Naive thymus-derived CD4-positive, alpha-beta T cell (primary cell): ENCODE results near the gene F3. TPM values are rescaled to one million over a fixed set of nuclear protein-coding genes. Genes with fewer than 3 reads are reported as not detected.
A peak's percentile ranks its signal among the peaks of the same experiment; 100 is the strongest.
"Not testable (repeated sequence)": the region's sequence is repeated elsewhere in the genome, so short reads cannot be mapped to it uniquely, and the experiment has no call there.

Experiments
- ATAC-seq: fragments of 150-1000 bp; cut with Tn5 transposase; 2 replicates; pipeline ENCODE4 v1.10.0; 2021; ENCODE audit warnings: mild to moderate bottlenecking, moderate library complexity
- CTCF ChIA-PET: fragments of 350-600 bp; sonication (Branson Sonifier 250); formaldehyde crosslinking; loops from one replicate; lab custom pipeline; 2021; ENCODE audit warnings: antibody characterized with exemption; lab: Charles Lee
- POLR2A ChIA-PET: fragments of 350-600 bp; sonication (Branson Sonifier 250); formaldehyde crosslinking; loops from one replicate; lab custom pipeline; 2021; ENCODE audit warnings: antibody characterized with exemption, inconsistent platforms; lab: Charles Lee
- DNase-seq, 9 donors: peaks; one replicate each; pipeline versions ENCODE4 v3.0.0 to v3.0.0-alpha.2; 2020 to 2022; ENCODE audit warnings: mixed read lengths in 1 of 9
- H3K27ac ChIP-seq: one replicate; pipeline ENCODE4 v1.7.0; 2013; ENCODE audit warnings: mild to moderate bottlenecking, low read depth, low read length, moderate library complexity
- H3K27me3 ChIP-seq, 2 donors: one replicate each; pipeline ENCODE4 v1.7.0; 2013; ENCODE audit warnings: low read length in 2 of 2, mild to moderate bottlenecking in 2 of 2, moderate library complexity in 2 of 2; ENCODE audit not compliant: control insufficient read depth in 2 of 2, insufficient read depth in 2 of 2
- H3K36me3 ChIP-seq, 3 experiments: 1 replicate in 2 of 3; 2 replicates in 1 of 3; pipeline ENCODE4 v1.7.0; 2013; ENCODE audit warnings: low read length in 3 of 3, mild to moderate bottlenecking in 3 of 3, moderate library complexity in 1 of 3; ENCODE audit not compliant: insufficient read depth in 3 of 3, control insufficient read depth in 2 of 3
- H3K4me1 ChIP-seq, 2 donors: one replicate each; pipeline ENCODE4 v1.7.0; 2013; ENCODE audit warnings: low read length in 2 of 2, mild to moderate bottlenecking in 2 of 2, moderate library complexity in 1 of 2; ENCODE audit not compliant: control insufficient read depth in 2 of 2, insufficient read depth in 2 of 2
- H3K4me3 ChIP-seq: 2 replicates; pipeline ENCODE4 v1.7.0; 2013; ENCODE audit warnings: mild to moderate bottlenecking, low read length
- H3K9me3 ChIP-seq, 3 experiments: 1 replicate in 2 of 3; 2 replicates in 1 of 3; pipeline ENCODE4 v1.7.0; 2013; ENCODE audit warnings: low read length in 3 of 3; ENCODE audit not compliant: control insufficient read depth in 2 of 3
- H3K27ac Mint-ChIP-seq, 9 donors: one replicate each; pipeline ENCODE4 v1.8.0; 2020 to 2022; ENCODE audit warnings: mixed read lengths in 9 of 9, mild to moderate bottlenecking in 8 of 9, moderate library complexity in 5 of 9, inconsistent platforms in 2 of 9
- H3K27me3 Mint-ChIP-seq, 5 donors: one replicate each; pipeline ENCODE4 v1.8.0; 2021 to 2022; ENCODE audit warnings: mixed read lengths in 5 of 5, mild to moderate bottlenecking in 1 of 5
- H3K36me3 Mint-ChIP-seq, 5 donors: one replicate each; pipeline ENCODE4 v1.8.0; 2020 to 2022; ENCODE audit warnings: mixed read lengths in 5 of 5, mild to moderate bottlenecking in 3 of 5, inconsistent platforms in 1 of 5
- H3K4me1 Mint-ChIP-seq, 7 donors: one replicate each; pipeline ENCODE4 v1.8.0; 2020 to 2022; ENCODE audit warnings: mixed read lengths in 7 of 7, mild to moderate bottlenecking in 3 of 7, inconsistent platforms in 1 of 7
- H3K4me3 Mint-ChIP-seq, 10 donors: one replicate each; pipeline ENCODE4 v1.8.0; 2020 to 2022; ENCODE audit warnings: mild to moderate bottlenecking in 10 of 10, mixed read lengths in 10 of 10, moderate library complexity in 6 of 10, inconsistent platforms in 2 of 10
- H3K9me3 Mint-ChIP-seq, 11 donors: one replicate each; pipeline ENCODE4 v1.8.0; 2020 to 2022; ENCODE audit warnings: mixed read lengths in 11 of 11, mild to moderate bottlenecking in 4 of 11, inconsistent platforms in 1 of 11, moderate library complexity in 1 of 11
- intact Hi-C, 2 donors: fragments of 100-400 bp; cut with micrococcal nuclease; formaldehyde crosslinking; loops; one replicate each; pipeline ENCODE4 v1.15.1; 2023
- polyA plus RNA-seq, 2 donors: library from polyadenylated mRNA; unstranded; fragments of 300-500 nt; fragmentation: Illumina TruSeq; gene quantifications; one replicate each; pipeline ENCODE4 v1.2.3, GENCODE V29; 2021
- total RNA-seq, 6 experiments: library from RNA in 5 of 6; stranded (reverse) in 5 of 6; gene quantifications; 1 replicate in 5 of 6; 2 replicates in 1 of 6; pipeline ENCODE4 v1.2.3 and lab custom pipeline; 2021 to 2026

F3 gene
- total and polyA plus RNA-seq, 7 experiments from 2014 or later: 0.69 to 1.7 TPM; not detected in 5

DNA sequence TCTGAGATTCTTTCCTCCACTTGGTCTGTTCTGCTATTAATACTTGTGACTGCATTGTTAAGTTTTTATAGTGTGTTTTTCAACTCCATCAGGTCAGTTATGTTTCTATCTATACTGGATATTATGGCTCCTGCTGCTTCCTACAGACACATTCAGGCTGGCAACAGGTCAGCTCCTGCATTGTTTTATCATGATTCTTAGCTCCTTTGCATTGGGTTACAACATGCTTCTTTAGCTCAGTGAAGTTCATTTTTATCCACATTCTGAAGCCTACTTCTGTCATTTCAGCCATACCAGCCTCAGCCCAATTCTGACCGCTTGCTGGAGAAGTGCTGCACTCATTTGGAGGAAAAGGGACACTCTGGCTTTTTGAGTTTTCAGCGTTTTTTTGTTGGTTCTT, 37.3 kb upstream of the F3 start:
- no peaks in the 10 kb centered on the region for H3K27me3 ChIP-seq
- Mint-ChIP-seq H3K4me3 (no peak overlapping the region), H3K4me1 (no peaks in the 10 kb centered on the region), H3K27me3 (peaks cover 2 to 38% (median 20%) of the 10 kb centered on the region in 5 donors), H3K36me3 (peaks cover 0 to 4% (median 0%) of the 10 kb centered on the region in 5 donors), H3K27ac (peak overlapping the region in 1 of 9 donors; percentile 76), H3K9me3 (peaks cover 6 to 40% (median 21%) of the 10 kb centered on the region in 11 donors)
- no peaks in the 10 kb centered on the region for H3K9me3 ChIP-seq
- no peak for ATAC-seq
- DNase-seq: no peak
- no peak overlapping the region for H3K4me3 ChIP-seq
- no peak overlapping the region for H3K27ac ChIP-seq
- intact Hi-C loops: no loop called here
- no peaks in the 10 kb centered on the region for H3K36me3 ChIP-seq
- POLR2A ChIA-PET: no interaction called here
- CTCF ChIA-PET: no interaction called here
- H3K4me1 ChIP-seq: no peaks in the 10 kb centered on the region

DNA sequence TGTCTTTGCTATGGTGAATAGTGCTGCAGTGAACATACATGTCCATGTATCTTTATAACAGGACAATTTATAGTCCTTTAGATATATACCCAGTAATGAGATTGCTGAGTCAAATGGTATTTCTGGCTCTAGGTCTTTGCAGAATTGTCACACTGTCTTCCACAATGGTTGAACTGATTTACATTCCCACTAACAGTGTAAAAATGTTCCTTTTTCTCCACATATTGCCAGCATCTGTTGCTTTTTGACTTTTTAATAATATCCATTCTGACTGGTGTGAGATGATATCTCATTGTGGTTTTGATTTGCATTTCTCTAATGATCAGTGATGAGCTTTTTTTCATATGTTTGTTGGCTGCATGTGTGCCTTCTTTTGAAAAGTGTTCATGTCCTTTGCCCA, 32.4 kb upstream of the F3 start:
- H3K36me3 Mint-ChIP-seq, H3K9me3 ChIP-seq, H3K27ac Mint-ChIP-seq, H3K36me3 ChIP-seq, ATAC-seq, H3K4me1 ChIP-seq, H3K4me3 Mint-ChIP-seq, CTCF ChIA-PET, DNase-seq, intact Hi-C loops, POLR2A ChIA-PET, H3K27me3 ChIP-seq, H3K4me1 Mint-ChIP-seq, H3K27ac ChIP-seq, H3K4me3 ChIP-seq: not testable (repeated sequence)
- Mint-ChIP-seq H3K27me3 (peaks cover 0 to 20% (median 9%) of the 10 kb centered on the region in 5 donors), H3K9me3 (peaks cover 11 to 61% (median 27%) of the 10 kb centered on the region in 11 donors)

- ChIA-PET POLR2A (no interaction called here), CTCF (no interaction called here)
- no peak overlapping the region for H3K4me3 Mint-ChIP-seq
- no peak overlapping the region for H3K27ac Mint-ChIP-seq
- H3K4me3 ChIP-seq: no peak overlapping the region
- H3K36me3 Mint-ChIP-seq: peaks cover 0 to 4% (median 0%) of the 10 kb centered on the region in 5 donors
- H3K4me1 Mint-ChIP-seq: no peaks in the 10 kb centered on the region
- DNase-seq: no peak
- no peaks in the 10 kb centered on the region for H3K4me1 ChIP-seq
- no peaks in the 10 kb centered on the region for H3K36me3 ChIP-seq
- H3K27me3 Mint-ChIP-seq: peaks cover 0 to 11% (median 4%) of the 10 kb centered on the region in 5 donors
- H3K27me3 ChIP-seq: no peaks in the 10 kb centered on the region
- no peak overlapping the region for H3K27ac ChIP-seq
- ATAC-seq: no peak
- H3K9me3 Mint-ChIP-seq: peaks cover 3 to 50% (median 18%) of the 10 kb centered on the region in 11 donors
- peaks cover 0 to 7% (median 0%) of the 10 kb centered on the region in 3 experiments for H3K9me3 ChIP-seq
- intact Hi-C loops: no loop called here
Observed at GRCh38 chr1:94572780-94573179, 31.2 kb upstream of the F3 start.

DNA sequence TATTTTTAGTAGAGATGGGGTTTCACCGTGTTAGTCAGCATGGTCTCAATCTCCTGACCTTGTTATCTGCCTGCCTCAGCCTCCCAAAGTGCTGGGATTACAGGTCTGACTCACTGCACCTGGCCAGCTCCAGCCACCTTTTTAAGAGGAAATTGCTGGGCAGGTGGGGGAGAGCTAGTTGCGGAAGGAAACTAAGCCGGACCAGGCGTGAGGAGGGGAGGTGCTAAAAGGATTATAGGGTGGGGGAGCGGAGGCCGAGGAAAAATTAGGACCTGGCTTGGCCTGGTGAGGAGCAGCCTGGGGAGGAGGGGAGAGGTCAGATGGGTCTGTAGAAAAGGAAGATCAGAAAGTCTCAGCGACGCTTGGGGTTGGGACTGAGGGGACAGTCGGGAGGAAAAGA, 29.4 kb upstream of the F3 start:
- H3K36me3 Mint-ChIP-seq, H3K4me1 Mint-ChIP-seq, H3K4me3 ChIP-seq, H3K4me1 ChIP-seq, H3K36me3 ChIP-seq, H3K27ac ChIP-seq, H3K4me3 Mint-ChIP-seq, H3K9me3 ChIP-seq, intact Hi-C loops, H3K27me3 Mint-ChIP-seq, CTCF ChIA-PET, ATAC-seq, POLR2A ChIA-PET, H3K27ac Mint-ChIP-seq, DNase-seq, H3K27me3 ChIP-seq: not testable (repeated sequence)
- peaks cover 0 to 36% (median 14%) of the 10 kb centered on the region in 11 donors for H3K9me3 Mint-ChIP-seq

DNA sequence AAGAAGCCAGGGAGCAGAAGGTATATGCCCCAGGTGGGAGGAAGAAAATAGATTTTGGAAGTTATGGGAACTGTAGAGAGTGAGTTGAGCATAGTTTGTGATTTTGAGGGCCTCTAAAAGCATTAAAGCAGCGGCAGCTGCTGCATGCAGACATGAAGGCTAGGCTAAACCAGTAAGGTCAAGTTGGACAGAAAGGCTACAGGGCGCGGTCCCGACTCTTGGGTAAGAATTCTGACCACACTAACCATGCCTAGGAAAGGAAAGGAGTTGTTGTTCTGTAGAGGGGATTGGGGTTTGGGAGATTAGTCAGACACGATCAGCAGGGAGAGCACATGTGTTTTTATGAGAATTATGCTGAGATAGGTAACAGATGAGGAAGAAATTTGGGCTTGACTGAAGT, 27.2 kb upstream of the F3 start:
- ATAC-seq, CTCF ChIA-PET, H3K4me1 ChIP-seq, H3K4me1 Mint-ChIP-seq, H3K27me3 Mint-ChIP-seq, DNase-seq, H3K27ac ChIP-seq, H3K27me3 ChIP-seq, H3K36me3 Mint-ChIP-seq, H3K4me3 ChIP-seq, H3K4me3 Mint-ChIP-seq, POLR2A ChIA-PET, H3K36me3 ChIP-seq, intact Hi-C loops, H3K27ac Mint-ChIP-seq, H3K9me3 ChIP-seq: not testable (repeated sequence)
- peaks cover 0 to 32% (median 13%) of the 10 kb centered on the region in 11 donors for H3K9me3 Mint-ChIP-seq

- H3K9me3 Mint-ChIP-seq: peaks cover 0 to 25% (median 9%) of the 10 kb centered on the region in 11 donors
- H3K36me3 ChIP-seq, H3K9me3 ChIP-seq, H3K36me3 Mint-ChIP-seq, ATAC-seq, POLR2A ChIA-PET, H3K27ac ChIP-seq, intact Hi-C loops, H3K4me1 ChIP-seq, CTCF ChIA-PET, DNase-seq, H3K4me1 Mint-ChIP-seq, H3K27ac Mint-ChIP-seq, H3K4me3 ChIP-seq, H3K4me3 Mint-ChIP-seq, H3K27me3 Mint-ChIP-seq, H3K27me3 ChIP-seq: not testable (repeated sequence)
Observed at GRCh38 chr1:94567975-94568607, 26.5 kb upstream of the F3 start.

DNA sequence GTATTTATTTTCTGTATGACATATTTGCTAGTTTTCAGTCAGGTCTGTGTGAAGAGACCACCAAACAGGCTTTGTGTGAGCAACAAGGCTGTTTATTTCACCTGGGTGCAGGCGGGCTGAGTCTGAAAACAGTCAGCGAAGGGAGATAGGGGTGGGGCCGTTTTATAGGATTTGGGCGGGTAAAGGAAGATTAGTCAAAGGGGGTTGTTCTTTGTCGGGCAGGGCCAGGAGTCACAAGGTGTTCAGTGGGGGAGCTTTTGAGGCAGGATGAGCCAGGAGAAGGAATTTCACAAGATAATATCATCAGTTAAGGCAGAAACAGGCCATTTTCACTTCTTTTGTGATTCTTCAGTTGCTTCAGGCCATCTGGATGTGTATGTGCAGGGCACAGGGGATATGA, 24.9 kb upstream of the F3 start:
- intact Hi-C loops, H3K4me3 Mint-ChIP-seq, POLR2A ChIA-PET: not testable (repeated sequence)

More for the DNA sequence above, 24.9 kb upstream of the F3 start:
- DNase-seq, H3K4me1 Mint-ChIP-seq, ATAC-seq, H3K27ac Mint-ChIP-seq, H3K4me1 ChIP-seq, H3K4me3 ChIP-seq, CTCF ChIA-PET, H3K9me3 ChIP-seq, H3K36me3 Mint-ChIP-seq, H3K27me3 ChIP-seq, H3K36me3 ChIP-seq, H3K27me3 Mint-ChIP-seq, H3K27ac ChIP-seq: not testable (repeated sequence)
- peaks cover 0 to 12% (median 3%) of the 10 kb centered on the region in 11 donors for H3K9me3 Mint-ChIP-seq
